SK-N-SH treated with all-trans-retinoic acid at 6 μM for 48 hours (cell line): ENCODE data around the gene PEAK3.

ENCODE experiments used
- BACH2 ChIP-seq: fragments of 250-450 bp; sonication (Bioruptor Pico); IDR thresholded peaks from 2 replicates; pipeline ENCODE4 v1.9.0; 2021; ENCODE audit warnings: mild to moderate bottlenecking, borderline replicate concordance
- TOX ChIP-seq: fragments of 250-450 bp; sonication (Bioruptor Pico); IDR thresholded peaks from 2 replicates; pipeline ENCODE4 v1.8.0; 2021; ENCODE audit warnings: mild to moderate bottlenecking, moderate library complexity, borderline replicate concordance
- ZC3H10 ChIP-seq: fragments of 250-450 bp; sonication (Bioruptor Pico); IDR thresholded peaks from 2 replicates; pipeline ENCODE4 v1.5.1; 2021; ENCODE audit warnings: mild to moderate bottlenecking, moderate library complexity
- ZNF8 ChIP-seq: fragments of 450-650 bp; formaldehyde crosslinking; IDR thresholded peaks from 2 replicates; pipeline ENCODE4 v1.5.0; 2020; ENCODE audit warnings: mild to moderate bottlenecking, moderate library complexity
- TF ChIP-seq, protein P1 (sequence below): fragments of 250-450 bp; sonication (Bioruptor Pico); IDR thresholded peaks from 2 replicates; pipeline ENCODE4 v1.8.0; 2020; ENCODE audit warnings: mild to moderate bottlenecking, moderate library complexity, borderline replicate concordance

DNA sequence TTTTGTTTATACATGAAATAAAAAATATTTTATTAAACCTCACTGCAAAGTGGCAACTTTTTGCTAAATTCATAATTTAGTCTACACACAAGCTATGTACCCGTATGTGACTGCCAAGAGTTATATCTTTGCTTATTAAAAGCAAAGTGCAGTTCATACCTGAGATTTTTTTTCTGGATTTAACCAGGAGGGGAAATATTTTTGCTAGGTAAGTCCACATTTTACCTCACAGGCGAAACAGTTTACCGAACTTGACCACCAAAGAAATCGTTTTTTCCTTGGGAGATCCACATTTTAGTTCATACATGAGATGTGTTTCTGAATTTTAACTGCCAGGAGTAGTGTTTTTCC lies 13.5 kb downstream of the PEAK3 start:
- TF ChIP-seq, protein P1, sequence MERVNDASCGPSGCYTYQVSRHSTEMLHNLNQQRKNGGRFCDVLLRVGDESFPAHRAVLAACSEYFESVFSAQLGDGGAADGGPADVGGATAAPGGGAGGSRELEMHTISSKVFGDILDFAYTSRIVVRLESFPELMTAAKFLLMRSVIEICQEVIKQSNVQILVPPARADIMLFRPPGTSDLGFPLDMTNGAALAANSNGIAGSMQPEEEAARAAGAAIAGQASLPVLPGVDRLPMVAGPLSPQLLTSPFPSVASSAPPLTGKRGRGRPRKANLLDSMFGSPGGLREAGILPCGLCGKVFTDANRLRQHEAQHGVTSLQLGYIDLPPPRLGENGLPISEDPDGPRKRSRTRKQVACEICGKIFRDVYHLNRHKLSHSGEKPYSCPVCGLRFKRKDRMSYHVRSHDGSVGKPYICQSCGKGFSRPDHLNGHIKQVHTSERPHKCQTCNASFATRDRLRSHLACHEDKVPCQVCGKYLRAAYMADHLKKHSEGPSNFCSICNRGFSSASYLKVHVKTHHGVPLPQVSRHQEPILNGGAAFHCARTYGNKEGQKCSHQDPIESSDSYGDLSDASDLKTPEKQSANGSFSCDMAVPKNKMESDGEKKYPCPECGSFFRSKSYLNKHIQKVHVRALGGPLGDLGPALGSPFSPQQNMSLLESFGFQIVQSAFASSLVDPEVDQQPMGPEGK (CRISPR knock-in tag) = no peak
- no peak for TF ChIP-seq ZNF8 (CRISPR knock-in tag)
- TF ChIP-seq TOX (CRISPR knock-in tag) = no peak
- TF ChIP-seq BACH2 (CRISPR knock-in tag) = no peak
- TF ChIP-seq ZC3H10 (CRISPR knock-in tag) = no peak
